Measurements from ENCODE around the gene RIPPLY3. TPM values are rescaled to one million over a fixed set of nuclear protein-coding genes. Genes with fewer than 3 reads are reported as not detected.
"Not testable (repeated sequence)": the region's sequence is repeated elsewhere in the genome, so short reads cannot be mapped to it uniquely, and the experiment has no call there.

Gene RIPPLY3
- total RNA-seq, 3 donors from 2014 or later (not counting 1 experiment from before 2014, with no cell fraction given): not detected

GRCh38 chr21:36990508-36991205, 15.8 kb upstream of the RIPPLY3 start:
- H3K27me3 Mint-ChIP-seq (ENCODE audit: low read depth in 2 of 2): no peaks in the 10 kb centered on the region
- H3K4me1 Mint-ChIP-seq: peaks cover 10 to 11% of the 10 kb centered on the region in 2 donors
- TF ChIP-seq CTCF (IDR thresholded peaks at IDR 0.05): no peak
- ATAC-seq (no peak), DNase-seq (no peak)
- H3K4me3 Mint-ChIP-seq: peak overlapping the region; percentile 88
- Histone ChIP-seq H3K36me3 (ENCODE audit: control insufficient read depth, insufficient read depth, low read length) (no peaks in the 10 kb centered on the region), H3K4me3 (ENCODE audit: low read length) (no peak overlapping the region), H3K9me3 (ENCODE audit: control insufficient read depth, insufficient read depth, low read length) (no peaks in the 10 kb centered on the region), H3K4me1 (ENCODE audit: control insufficient read depth, insufficient read depth, low read length) (peaks cover 18% of the 10 kb centered on the region), H3K27ac (ENCODE audit: low read length) (peak overlapping the region; percentile 44), H3K27me3 (ENCODE audit: control insufficient read depth, insufficient read depth, low read length) (no peaks in the 10 kb centered on the region)
- intact Hi-C loops (cut with micrococcal nuclease): no loop called here
- H3K27ac Mint-ChIP-seq: peak overlapping the region; percentile 87 to 94
- WGBS (ENCODE audit: insufficient coverage): 80% methylated on average over 19 of the region's 21 CpGs
- H3K9me3 Mint-ChIP-seq: no peaks in the 10 kb centered on the region
- no peaks in the 10 kb centered on the region for H3K36me3 Mint-ChIP-seq

- Mint-ChIP-seq H3K36me3 (no peaks in the 10 kb centered on the region), H3K27ac (no peak overlapping the region), H3K4me1 (peaks cover 10 to 11% of the 10 kb centered on the region in 2 donors), H3K9me3 (no peaks in the 10 kb centered on the region), H3K27me3 (ENCODE audit: low read depth in 2 of 2) (no peaks in the 10 kb centered on the region), H3K4me3 (no peak overlapping the region)
- Histone ChIP-seq H3K4me3 (ENCODE audit: low read length) (no peak overlapping the region), H3K27me3 (ENCODE audit: control insufficient read depth, insufficient read depth, low read length) (no peaks in the 10 kb centered on the region), H3K9me3 (ENCODE audit: control insufficient read depth, insufficient read depth, low read length) (no peaks in the 10 kb centered on the region), H3K36me3 (ENCODE audit: control insufficient read depth, insufficient read depth, low read length) (no peaks in the 10 kb centered on the region), H3K4me1 (ENCODE audit: control insufficient read depth, insufficient read depth, low read length) (peaks cover 18% of the 10 kb centered on the region), H3K27ac (ENCODE audit: low read length) (no peak overlapping the region)
- ATAC-seq (no peak), DNase-seq (no peak)
- no peak for TF ChIP-seq CTCF (IDR thresholded peaks at IDR 0.05)
- 93% methylated on average over 7 of the region's 7 CpGs for WGBS (ENCODE audit: insufficient coverage)
- intact Hi-C loops (cut with micrococcal nuclease): no loop called here
Observed at GRCh38 chr21:36992671-36993070, 13.8 kb upstream of the RIPPLY3 start.

- intact Hi-C loops (cut with micrococcal nuclease): no loop called here
- 34% methylated on average over 38 of the region's 38 CpGs for WGBS (ENCODE audit: insufficient coverage)
- H3K4me3 ChIP-seq (ENCODE audit: low read length): no peak overlapping the region
Observed at GRCh38 chr21:36994501-36995158, 11.9 kb upstream of the RIPPLY3 start.

DNA sequence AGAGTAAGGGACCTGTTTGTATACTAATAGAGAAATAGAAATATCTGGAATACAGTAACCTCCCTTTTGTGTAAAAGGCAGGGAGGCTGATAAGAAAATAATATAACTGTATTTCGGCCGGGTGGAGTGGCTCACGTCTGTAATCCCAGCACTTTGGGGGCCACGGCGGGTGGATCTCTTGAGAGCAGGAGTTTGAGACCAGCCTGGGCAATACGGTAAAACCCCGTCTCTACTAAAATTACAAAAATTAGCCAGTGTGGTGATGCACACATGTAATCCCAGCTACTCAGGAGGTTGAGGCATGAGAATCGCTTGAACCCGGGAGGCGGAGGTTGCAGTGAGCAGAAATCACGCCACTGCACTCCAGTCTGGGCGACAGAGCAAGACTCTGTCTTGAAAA, 11.2 kb upstream of the RIPPLY3 start:
- 96% methylated on average over 11 of the region's 12 CpGs for WGBS (ENCODE audit: insufficient coverage)
- H3K9me3 ChIP-seq (ENCODE audit: control insufficient read depth, insufficient read depth, low read length); intact Hi-C loops (cut with micrococcal nuclease); H3K4me3 Mint-ChIP-seq; H3K27ac ChIP-seq (ENCODE audit: low read length); DNase-seq; H3K27ac Mint-ChIP-seq; H3K4me3 ChIP-seq (ENCODE audit: low read length); H3K9me3 Mint-ChIP-seq; H3K4me1 Mint-ChIP-seq; H3K36me3 Mint-ChIP-seq; H3K36me3 ChIP-seq (ENCODE audit: control insufficient read depth, insufficient read depth, low read length); H3K27me3 ChIP-seq (ENCODE audit: control insufficient read depth, insufficient read depth, low read length); H3K27me3 Mint-ChIP-seq (ENCODE audit: low read depth in 2 of 2); ATAC-seq: not testable (repeated sequence)
- H3K4me1 ChIP-seq (ENCODE audit: control insufficient read depth, insufficient read depth, low read length): peaks cover 10% of the 10 kb centered on the region

More at GRCh38 chr21:36994501-36995158, 11.9 kb upstream of the RIPPLY3 start:
- H3K4me3 Mint-ChIP-seq: peak overlapping the region; percentile 40
- no peaks in the 10 kb centered on the region for H3K9me3 Mint-ChIP-seq
- no peaks in the 10 kb centered on the region for H3K27me3 Mint-ChIP-seq (ENCODE audit: low read depth in 2 of 2)
- Histone ChIP-seq H3K36me3 (ENCODE audit: control insufficient read depth, insufficient read depth, low read length) (no peaks in the 10 kb centered on the region), H3K27ac (ENCODE audit: low read length) (no peak overlapping the region), H3K27me3 (ENCODE audit: control insufficient read depth, insufficient read depth, low read length) (no peaks in the 10 kb centered on the region), H3K4me1 (ENCODE audit: control insufficient read depth, insufficient read depth, low read length) (peaks cover 12% of the 10 kb centered on the region), H3K9me3 (ENCODE audit: control insufficient read depth, insufficient read depth, low read length) (no peaks in the 10 kb centered on the region)
- H3K4me1 Mint-ChIP-seq: peaks cover 5 to 7% of the 10 kb centered on the region in 2 donors
- DNase-seq (peak in 1 of 2 donors; percentile 60), ATAC-seq (no peak)
- H3K36me3 Mint-ChIP-seq: no peaks in the 10 kb centered on the region
- H3K27ac Mint-ChIP-seq: no peak overlapping the region
- TF ChIP-seq CTCF (IDR thresholded peaks at IDR 0.05): no peak

Data from natural killer cell (primary cell).